ENCODE measurements around the gene TMCC1. TPM values are rescaled to one million over a fixed set of nuclear protein-coding genes. Genes with fewer than 3 reads are reported as not detected.

Gene TMCC1
- total and polyA plus RNA-seq, 10 of the 15 experiments (the other 5 are each of a cell fraction or from before 2014, with no cell fraction given), result 2.3 to 21.1 (median 8.4) TPM

- no peaks in the 10 kb centered on the region for H3K9me3 ChIP-seq (replicated peaks; ENCODE audit: control insufficient read depth, insufficient read depth, low read length)
- 49% methylated on average over 16 of the region's 17 CpGs for WGBS (ENCODE audit: insufficient coverage, insufficient replicate concordance, low lambda C conversion rate, missing lambda C conversion rate)
- intact Hi-C loops (cut with micrococcal nuclease; ENCODE audit: unreplicated experiment) (no loop called here), in situ Hi-C loops (cut with MboI) (no loop called here)
- BruUV-seq (replicated peaks), result no TSS peak
- RAD21 ChIA-PET (ENCODE audit: unreplicated experiment), result interaction anchor here (0.7 to 2.1 kb wide), 3 partner anchors 115 to 224 kb away, joined by 3 to 6 read pairs (median 5); no protein-coding TSS in a partner anchor
- no peak overlapping the region for H3K4me3 ChIP-seq
- H3K27ac ChIP-seq (ENCODE audit: control insufficient read depth, insufficient read depth), result no peak overlapping the region
- H3K4me1 ChIP-seq (ENCODE audit: control insufficient read depth, insufficient read depth, low read length), result no peaks in the 10 kb centered on the region
- SMC1A ChIA-PET (ENCODE audit: uncharacterized antibody, unreplicated experiment), result no interaction called here
- H3K4me2 ChIP-seq (ENCODE audit: control insufficient read depth, insufficient read depth), result no peak overlapping the region
- no peak for FAIRE-seq
- no peak for TF ChIP-seq SP1 (IDR thresholded peaks at IDR 0.05; ENCODE audit: low read depth, low read length)
- TF ChIP-seq RAD21 (IDR thresholded peaks at IDR 0.05; ENCODE audit: insufficient read depth, low read depth, low read length), result peak; percentile 33; the same call in 1 of the 2 replicates
- peak in 1 of 3 experiments; percentile 23; a peak in 2 of 6 replicates for TF ChIP-seq CTCF (IDR thresholded peaks at IDR 0.05 in 2 of 3, conservative IDR thresholded peaks at IDR 0.05 in 1 of 3; ENCODE audit: control insufficient read depth in 2 of 3, extremely low read depth in 1 of 3, insufficient read depth in 1 of 3, low read depth in 3 of 3, low read length in 3 of 3)
- peaks cover 8 to 12% of the 10 kb centered on the region in 2 experiments; a peak in 3 of 4 replicates for H3K27me3 ChIP-seq (replicated peaks in 1 of 2; ENCODE audit: control insufficient read depth in 2 of 2, insufficient read depth in 2 of 2, low read length in 1 of 2)
- no peak overlapping the region for H3K9ac ChIP-seq (ENCODE audit: control insufficient read depth, insufficient read depth, low read length)
- DNase-seq (ENCODE audit: low read depth, low spot score), result no peak
- CTCF ChIA-PET, result interaction anchor here (0.6 kb wide), 1 partner anchor 118 kb away, joined by 5 read pairs; no protein-coding TSS in a partner anchor
- ATAC-seq, result peak; percentile 17; the same call in 1 of the 3 replicates
- no peaks in the 10 kb centered on the region for H4K20me1 ChIP-seq (ENCODE audit: control insufficient read depth, insufficient read depth)
- POLR2A ChIA-PET, result no interaction called here
- no peaks in the 10 kb centered on the region for H3K79me2 ChIP-seq (ENCODE audit: control insufficient read depth, insufficient read depth, low read length)
- no peak overlapping the region for H2AFZ ChIP-seq (ENCODE audit: control insufficient read depth, low read depth, low read length)
- H3K36me3 ChIP-seq (ENCODE audit: control insufficient read depth in 2 of 2, insufficient read depth in 2 of 2, low read length in 1 of 2), result no peaks in the 10 kb centered on the region
These were observed 285.2 kb downstream of the TMCC1 start for GRCh38 chr3:129608087-129608935.

Data from GM12878 (cell line).